ENCODE results near the gene TPSG1. TPM values are rescaled to one million over a fixed set of nuclear protein-coding genes. Genes with fewer than 3 reads are reported as not detected.

The TPSG1 gene
- polyA plus RNA-seq = not detected in 2 replicates

GRCh38 chr16:1225051-1225451 is at the start of gene TPSG1:
Gene TPSG1 (minus strand): TSS chr16:1225268. CDS start chr16:1225252, 16 bp downstream.

DNA sequence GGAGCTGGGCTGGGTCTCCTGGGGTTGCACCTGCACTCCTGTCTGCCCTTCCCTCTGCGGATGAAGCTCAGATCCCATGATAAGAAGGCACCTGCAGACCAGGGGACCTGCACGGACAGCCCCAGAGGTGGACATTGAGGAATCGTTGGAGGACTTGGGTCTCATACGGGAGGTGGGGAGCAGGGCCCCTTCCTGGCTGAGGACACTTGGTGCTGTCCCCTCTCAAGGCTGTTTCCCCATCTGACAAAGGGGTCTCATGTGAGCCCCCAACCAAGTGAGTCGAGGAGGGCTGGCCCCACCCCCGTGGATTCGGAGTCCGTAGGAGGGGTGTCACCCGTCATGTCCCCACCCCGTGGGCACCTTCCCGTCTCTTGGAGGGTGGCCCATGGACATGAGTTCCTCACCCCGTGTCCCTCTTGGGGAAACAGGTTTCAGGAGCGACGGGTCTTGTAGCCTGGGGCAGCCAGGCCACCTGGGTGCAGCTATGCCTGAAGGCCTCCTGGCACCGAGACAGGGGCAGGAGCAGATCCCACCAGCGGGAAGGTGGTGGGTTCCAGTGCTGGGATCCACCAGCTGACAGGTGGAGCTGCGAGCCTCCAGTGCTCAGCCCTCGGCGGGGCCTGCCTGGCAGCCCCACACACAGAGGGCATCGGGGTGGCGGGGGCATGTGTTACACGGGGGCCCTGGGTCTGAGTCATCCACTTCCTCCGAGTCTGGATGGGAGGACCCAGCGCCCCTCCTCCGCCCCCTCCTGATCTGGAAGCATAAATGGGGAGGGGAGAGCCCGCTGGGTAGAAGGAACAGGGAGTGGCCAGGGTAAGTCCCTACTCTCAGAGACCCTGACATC is 30.4 kb upstream of the TPSG1 start, which contains the start of gene TPSD1:
Gene TPSD1 (plus strand): TSS at position 794 of the 847 bp plus-strand sequence. CDS start 212 bp downstream, outside the sequence.

DNA sequence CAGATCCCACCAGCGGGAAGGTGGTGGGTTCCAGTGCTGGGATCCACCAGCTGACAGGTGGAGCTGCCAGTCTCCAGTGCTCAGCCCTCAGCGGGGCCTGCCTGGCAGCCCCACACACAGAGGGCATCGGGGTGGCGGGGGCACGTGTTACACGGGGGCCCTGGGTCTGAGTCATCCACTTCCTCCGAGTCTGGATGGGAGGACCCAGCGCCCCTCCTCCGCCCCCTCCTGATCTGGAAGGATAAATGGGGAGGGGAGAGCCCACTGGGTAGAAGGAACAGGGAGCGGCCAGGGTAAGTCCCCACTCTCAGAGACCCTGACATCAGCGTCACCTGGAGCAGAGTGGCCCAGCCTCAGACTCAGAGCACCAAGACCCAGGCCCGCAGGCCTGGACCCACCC is 15.4 kb upstream of the TPSG1 start, which contains the start of gene TPSAB1:
Gene TPSAB1 (plus strand): TSS at position 270 of the 400 bp plus-strand sequence. CDS start 234 bp downstream, outside the sequence.

DNA sequence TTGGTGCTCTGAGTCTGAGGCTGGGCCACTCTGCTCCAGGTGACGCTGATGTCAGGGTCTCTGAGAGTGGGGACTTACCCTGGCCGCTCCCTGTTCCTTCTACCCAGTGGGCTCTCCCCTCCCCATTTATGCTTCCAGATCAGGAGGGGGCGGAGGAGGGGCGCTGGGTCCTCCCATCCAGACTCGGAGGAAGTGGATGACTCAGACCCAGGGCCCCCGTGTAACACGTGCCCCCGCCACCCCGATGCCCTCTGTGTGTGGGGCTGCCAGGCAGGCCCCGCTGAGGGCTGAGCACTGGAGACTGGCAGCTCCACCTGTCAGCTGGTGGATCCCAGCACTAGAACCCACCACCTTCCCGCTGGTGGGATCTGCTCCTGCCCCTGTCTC is 5.0 kb upstream of the TPSG1 start, which contains the start of gene TPSB2:
Gene TPSB2 (minus strand): TSS at position 101 of the 387 bp plus-strand sequence. CDS start 233 bp downstream, outside the sequence.

Other genes with a start within 250 kb of the TPSG1 start
- 0.12 and 0.13 TPM in 2 replicates for gene SOX8, start 243.5 kb downstream of the TPSG1 start, polyA plus RNA-seq
- gene SSTR5, start 152.5 kb downstream of the TPSG1 start, polyA plus RNA-seq = not detected in 2 replicates
- gene C1QTNF8, start 129.0 kb downstream of the TPSG1 start, polyA plus RNA-seq = not detected in 2 replicates
- 0.13 TPM in 1 of 2 replicates, not detected in the other for gene CACNA1H, start 72.2 kb downstream of the TPSG1 start, polyA plus RNA-seq
- gene TPSB2, start 4.9 kb upstream of the TPSG1 start, polyA plus RNA-seq = not detected in 2 replicates
- gene TPSAB1, start 15.4 kb upstream of the TPSG1 start, polyA plus RNA-seq = not detected in 2 replicates
- not detected in 2 replicates for gene TPSD1, start 30.8 kb upstream of the TPSG1 start, polyA plus RNA-seq
- gene UBE2I, start 84.4 kb upstream of the TPSG1 start, polyA plus RNA-seq = 7.7 and 10.6 TPM in 2 replicates
- gene BAIAP3, start 108.4 kb upstream of the TPSG1 start, polyA plus RNA-seq = 0.43 and 1.5 TPM in 2 replicates
- 8.4 and 12.0 TPM in 2 replicates for gene TSR3, start 126.6 kb upstream of the TPSG1 start, polyA plus RNA-seq
- 24.3 and 38.4 TPM in 2 replicates for gene GNPTG, start 126.7 kb upstream of the TPSG1 start, polyA plus RNA-seq
- 2.1 and 3.6 TPM in 2 replicates for gene UNKL, start 189.4 kb upstream of the TPSG1 start, polyA plus RNA-seq
- 8.0 and 23.6 TPM in 2 replicates for gene UQCC4, start 195.5 kb upstream of the TPSG1 start, polyA plus RNA-seq
- gene PERCC1, start 205.8 kb upstream of the TPSG1 start, polyA plus RNA-seq = not detected in 2 replicates
- gene CCDC154, start 219.3 kb upstream of the TPSG1 start, polyA plus RNA-seq = 0.73 TPM in 1 of 2 replicates, not detected in the other
- gene CLCN7, start 249.8 kb upstream of the TPSG1 start, polyA plus RNA-seq = 0.52 and 0.55 TPM in 2 replicates